ENCODE measurements around the gene NR3C2.

Gene NR3C2

DNA sequence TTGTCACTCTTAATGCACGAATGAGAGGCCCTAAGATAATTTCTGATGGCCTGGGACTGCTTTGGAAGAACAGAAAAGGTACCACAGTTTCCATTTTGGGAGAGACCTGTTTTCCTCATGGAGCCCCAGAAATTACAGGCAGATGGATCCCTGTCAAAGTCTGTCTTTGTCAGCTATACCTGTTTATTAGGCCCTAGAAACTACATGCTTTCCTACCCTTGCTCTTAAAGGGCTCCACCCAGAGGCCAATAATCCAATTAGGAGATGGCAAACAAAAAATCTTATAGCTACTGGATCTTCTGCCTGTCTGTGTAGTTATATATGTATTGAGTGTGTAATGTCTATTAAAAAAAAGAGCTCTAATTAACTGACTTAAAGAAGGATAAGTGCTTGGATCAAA is 141.3 kb downstream of the NR3C2 start:
- no peak for DNase-seq

DNA sequence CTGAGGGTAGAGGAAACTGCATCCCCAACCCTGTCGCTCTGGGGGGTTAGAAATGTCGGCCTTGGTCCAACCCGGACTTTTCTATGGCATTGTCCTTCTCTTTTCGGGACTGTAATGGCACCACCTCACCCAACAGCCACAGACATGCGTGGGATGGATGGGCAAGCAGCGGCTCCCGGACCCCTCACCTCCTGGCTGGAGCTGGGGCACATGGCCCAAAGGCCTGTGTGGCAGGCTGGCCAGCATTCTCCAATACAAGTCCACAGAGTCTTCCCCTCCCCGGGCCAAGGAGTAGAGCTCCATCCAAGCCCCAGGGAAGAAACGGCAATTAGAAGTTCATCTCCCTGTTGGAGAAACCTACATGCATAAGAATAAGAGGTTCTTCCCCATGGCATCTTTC is 142.9 kb downstream of the NR3C2 start:
- DNase-seq, result no peak

DNA sequence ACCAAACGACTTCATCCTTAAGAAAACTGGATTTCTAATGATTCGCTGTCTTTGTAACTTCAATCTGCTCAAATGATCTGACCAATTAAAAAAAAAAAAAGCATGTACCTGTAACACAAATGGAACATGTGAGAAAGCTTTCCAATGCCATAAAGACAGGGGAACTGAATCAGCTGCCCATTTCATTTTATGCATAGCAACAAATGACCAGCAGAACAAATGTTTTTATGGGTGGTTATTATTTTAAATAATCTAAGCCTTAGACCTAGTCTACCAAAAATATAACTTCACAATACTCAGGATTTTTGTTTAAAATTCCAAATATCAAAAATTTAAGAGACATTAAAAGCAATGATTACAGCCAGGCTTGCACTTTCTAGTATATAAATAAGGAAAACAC is 145.7 kb downstream of the NR3C2 start:
- DNase-seq, result no peak

DNA sequence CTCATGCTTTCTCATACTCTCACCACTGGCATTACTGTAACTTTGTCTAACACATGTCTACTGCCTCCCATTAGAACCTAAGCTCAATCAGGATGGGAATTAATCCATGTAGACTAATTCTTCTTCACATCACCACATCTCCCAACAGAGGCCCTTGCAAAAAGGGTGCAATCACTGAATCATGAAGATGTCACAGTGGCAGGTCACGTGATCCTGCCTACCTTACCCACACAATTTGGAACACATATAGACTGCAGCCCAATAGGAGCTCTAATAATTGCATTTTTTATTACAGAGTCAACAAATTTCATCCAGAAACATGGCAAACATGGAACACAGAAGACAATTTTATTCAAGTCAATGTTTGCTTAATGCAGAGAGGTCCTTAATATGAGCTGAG is 146.6 kb downstream of the NR3C2 start:
- DNase-seq, result no peak

DNA sequence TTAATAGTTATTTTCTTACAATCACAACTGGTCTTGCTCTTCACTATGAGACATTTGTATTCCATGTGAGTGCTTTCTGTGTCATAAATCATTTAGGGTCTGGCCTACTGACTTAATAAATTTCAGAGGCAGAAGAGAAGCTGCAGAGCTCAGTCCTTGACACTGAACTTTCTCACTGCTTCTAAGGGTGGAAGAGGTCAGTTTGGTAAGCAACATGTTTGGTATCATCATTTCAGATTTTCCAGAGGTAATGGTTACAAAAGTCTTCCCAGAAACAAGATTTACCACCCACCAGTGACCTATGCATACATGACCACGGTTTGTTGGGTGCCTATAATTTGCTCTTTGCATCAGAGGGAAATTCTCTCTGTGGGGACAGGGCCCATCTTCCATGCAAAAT is 148.6 kb downstream of the NR3C2 start:
- DNase-seq, result no peak

DNA sequence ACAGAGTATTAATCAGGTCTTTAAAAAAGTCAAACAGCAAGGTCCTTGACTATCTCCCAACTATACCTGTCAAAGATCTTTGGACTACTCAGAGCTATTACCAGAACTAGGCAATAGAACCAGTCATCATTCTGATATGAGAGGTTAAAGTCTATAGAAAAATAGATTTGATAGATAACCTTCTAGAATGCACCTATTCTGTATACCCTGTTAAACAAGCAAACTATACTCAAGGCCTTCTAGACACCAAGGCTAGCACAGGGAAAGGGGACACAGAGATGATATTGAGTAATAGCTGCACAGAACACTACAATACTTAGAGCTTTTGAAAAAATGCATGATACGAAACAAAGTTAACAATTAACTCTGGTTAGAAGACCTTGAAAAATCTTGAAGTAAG is 149.5 kb downstream of the NR3C2 start:
- no peak for DNase-seq

DNA sequence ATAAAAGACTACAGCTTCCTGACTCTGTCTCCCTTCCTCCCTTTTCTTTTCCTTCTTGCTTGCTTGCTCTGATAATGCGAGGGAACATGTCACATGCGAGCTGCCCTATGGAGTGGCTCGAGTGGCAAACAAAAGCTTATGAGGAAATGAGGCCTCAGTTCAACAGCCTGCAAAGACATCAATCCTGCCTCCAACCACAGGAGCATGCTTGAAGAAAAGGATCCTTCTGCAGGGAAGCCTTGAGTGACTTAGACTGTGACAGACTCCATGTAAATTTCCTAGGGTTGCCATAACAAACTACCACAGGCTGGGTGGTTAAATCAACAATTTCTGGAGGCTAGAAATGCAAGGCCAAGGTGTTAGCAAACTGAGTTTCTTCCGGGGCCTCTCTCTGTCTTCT is 152.5 kb downstream of the NR3C2 start:
- no peak for DNase-seq

DNA sequence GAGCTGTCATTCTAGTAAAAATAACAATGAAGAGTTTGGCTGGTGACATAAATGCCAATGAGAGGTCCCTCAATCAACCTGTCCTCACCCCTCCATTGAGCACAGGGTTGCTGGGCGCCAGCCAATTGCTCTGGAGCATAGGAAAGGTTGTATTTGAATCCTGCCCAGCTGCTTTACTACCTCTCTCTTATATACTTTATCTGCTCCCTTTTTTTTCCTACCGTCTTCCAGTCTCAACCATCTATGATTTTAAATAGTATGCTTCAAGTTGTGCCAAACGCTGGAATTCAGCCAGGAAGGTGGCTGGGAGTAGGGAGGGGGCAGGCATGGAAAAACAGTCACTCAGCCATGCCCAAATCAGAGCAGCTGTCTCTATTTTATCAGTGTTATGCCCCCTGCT is 153.8 kb downstream of the NR3C2 start:
- DNase-seq, result no peak

DNA sequence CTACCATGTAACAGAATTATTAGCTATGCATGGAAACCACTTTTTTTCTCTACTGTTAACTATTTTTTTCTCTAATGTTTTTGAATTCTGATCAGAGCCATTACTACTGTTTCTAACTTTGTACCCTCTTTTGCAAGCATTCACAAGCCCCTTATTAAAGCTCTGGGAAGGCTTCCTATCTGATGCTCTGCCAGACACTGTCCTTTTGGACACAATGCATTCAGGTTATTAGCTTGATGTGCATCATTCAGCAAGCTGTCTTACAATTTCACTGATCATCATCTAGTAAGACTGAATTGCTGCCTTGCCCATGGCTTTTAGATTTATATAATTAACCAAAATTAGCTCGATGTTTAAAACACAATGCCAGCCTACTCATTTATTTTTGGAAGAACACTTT is 155.1 kb downstream of the NR3C2 start:
- no peak for DNase-seq

DNA sequence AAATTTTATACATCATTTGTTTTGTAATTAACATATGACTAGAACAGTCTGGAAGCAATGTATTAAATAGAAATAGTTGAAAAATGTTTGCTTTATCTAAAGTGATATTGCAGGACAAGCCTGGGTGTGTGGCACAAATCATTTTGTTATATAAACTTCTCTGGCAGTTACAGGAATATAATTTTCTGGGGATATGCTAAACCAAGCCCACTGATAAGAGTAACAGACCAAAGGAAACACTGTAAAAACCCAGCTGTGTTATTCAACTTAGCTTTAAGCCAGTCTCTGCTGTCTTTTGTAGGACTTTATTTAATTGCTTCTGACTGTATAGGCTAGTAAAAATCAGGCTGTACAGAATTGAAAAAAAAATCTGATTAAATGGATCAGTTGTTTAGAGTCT is 156.2 kb downstream of the NR3C2 start:
- DNase-seq, result no peak

DNA sequence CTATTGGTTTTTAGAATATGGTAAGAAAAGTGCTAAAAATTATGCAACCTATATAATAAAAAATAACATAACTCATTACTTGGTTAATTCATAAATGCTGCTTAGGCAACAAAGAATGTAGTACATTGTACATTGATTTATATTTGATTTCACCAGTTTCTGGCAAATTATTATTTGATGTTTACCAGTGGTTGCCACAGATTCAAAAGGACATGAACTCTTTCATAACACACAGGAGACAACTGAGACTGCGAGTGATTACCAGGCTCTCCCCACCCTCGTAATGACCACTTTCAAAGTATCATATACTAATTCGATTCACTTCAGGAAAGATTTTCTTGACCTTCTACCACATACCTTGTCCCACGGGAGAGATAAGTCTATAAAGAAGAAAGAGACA is 158.5 kb downstream of the NR3C2 start:
- no peak for DNase-seq

DNA sequence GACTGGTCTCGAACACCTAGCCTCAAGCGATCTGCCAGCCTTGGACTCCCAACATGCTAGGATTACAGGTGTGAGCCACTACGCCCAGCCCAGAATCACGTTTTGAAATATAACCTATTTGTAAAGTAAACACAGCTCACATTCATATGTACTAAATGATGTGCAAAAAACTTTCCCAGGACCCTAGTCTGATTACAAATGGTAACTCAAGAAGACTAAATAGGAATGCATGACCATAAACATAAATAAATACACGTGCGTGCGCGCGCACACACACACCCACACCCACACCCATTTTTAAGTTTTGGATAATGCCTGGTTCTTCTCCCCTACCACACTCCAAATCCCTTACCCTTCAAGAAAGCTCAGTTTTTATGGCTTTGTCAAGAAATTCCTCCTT is 163.9 kb downstream of the NR3C2 start:
- no peak for DNase-seq

DNA sequence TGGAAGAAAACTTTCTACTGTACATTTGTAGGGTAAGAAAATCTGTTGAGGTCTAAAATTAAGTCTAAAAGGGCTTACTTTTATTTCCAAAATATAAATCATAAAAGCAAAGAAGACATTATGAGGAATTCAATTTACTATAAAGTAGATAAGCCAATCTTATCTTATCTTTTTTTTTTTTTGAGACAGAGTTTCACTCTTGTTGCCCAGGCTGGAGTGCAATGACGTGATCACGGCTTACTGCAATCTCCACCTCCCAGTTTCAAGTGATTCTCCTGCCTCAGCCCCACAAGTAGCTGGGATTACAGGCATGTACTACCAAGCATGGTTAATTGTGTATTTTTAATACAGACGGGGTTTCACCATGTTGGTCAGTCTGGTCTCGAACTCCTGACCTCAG is 166.9 kb downstream of the NR3C2 start:
- no peak for DNase-seq

DNA sequence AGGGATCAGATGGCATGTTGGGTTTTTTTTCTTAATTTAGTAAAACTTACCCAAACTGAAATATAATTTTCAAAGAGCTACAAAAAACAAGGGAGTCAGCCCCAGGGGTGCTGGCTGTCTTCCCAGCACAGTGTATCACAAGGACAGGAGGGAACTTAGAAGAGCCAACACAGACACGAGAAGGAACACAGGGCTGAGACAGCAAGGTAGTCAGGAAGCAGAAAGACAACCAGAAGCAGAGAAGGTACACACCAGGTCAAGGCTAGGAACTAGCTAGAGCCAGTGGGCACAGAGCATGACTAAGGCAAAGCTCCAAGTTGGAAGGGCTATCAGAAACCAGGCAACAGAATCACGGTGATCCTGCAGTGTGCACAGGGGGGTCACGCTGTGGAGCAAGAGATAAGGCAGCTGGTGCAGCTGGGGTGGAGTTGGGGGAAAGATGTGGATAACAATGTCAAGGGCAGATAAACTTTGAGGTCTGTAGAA is 168.7 kb downstream of the NR3C2 start:
- no peak for DNase-seq

DNA sequence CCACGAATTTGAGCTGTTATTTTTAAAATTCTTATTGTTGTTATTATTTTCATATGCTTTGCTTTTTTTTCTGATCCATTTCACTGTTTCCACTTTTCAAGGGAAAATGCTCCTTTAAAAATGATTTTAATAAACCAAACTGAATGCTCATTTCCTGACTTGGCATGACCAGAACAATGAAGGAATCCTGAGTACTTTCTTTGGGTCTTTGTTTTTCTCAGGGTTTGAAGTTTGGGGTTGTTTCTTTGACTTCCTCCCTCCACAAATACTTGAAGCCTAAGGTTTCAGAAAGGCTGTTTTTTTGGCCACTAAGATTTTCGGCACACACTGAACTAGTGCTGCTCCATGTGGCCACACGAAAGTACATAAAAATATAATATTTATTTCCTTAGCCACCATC is 171.0 kb downstream of the NR3C2 start:
- DNase-seq, result no peak

DNA sequence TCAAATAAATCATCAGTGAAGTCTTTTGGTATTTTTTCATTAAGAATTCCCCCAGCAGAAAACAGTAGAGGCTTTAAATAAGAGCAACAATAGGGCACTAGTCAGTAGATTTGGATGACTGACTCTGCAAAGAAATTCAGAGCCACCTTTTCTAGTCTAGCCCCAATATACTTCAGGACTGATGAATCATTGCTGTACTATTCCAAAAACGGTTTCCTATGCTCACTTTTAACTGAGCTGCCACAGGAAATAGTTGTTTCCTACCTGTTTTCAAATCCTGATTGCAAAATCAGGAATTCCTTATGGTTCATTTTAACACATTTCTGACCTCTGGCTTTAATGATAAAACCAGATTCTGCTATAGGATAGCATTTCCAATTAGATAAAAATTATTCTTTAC is 171.6 kb downstream of the NR3C2 start:
- DNase-seq, result no peak

DNA sequence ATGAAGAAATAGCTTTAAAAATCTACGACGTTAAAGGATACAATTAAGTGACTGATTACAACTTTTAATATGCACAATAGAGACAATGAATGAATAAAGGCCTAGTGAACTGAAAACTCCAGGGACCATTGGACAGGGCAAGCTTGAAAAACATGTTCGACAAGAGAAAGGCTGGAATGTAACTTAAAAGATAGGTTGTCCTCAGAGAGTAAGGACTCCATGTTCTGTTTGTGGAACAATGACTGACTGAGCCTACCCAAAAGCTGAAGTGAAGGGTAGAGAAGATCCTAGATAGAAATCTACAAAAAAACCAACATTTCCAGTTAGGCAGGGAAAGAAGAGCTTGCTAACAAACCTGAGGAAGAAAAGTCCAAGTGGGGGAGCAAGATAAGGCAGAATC is 173.4 kb downstream of the NR3C2 start:
- no peak for DNase-seq

DNA sequence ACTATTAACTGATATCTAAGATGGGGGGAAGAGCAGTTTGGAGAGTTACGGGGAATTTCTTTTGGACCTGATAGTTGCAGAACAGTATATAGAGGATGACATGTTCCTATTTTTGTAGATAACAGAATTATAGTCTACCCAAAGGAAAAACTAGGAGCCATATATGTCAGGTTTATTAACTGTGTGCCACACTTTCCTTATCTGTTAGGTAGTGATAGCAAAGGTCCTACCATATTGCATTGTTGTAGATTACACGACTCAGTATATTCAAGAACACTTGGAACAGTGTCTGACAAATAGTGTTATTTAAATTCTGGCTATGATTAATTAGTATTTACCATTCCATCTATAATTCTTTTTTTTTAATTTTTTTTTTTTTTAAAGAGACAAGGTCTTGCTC is 175.3 kb downstream of the NR3C2 start:
- no peak for DNase-seq

DNA sequence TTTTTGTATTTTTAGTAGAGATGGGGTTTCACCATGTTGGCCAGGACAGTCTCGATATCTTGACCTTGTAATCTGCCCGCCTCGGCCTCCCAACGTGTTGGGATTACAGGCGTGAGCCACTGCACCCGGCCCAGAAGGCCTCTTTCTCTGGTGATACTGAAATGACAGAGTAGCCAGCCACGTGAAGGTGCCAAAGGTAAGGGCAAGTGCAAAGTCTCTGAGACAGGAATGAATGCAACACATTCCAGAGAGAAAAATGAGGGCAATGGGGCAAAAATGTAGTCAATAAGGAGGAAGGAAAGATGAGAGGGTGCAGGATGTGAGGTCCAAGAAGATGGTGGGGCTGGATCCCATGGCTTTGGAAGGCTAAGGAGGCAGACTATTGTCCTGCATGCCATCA is 176.0 kb downstream of the NR3C2 start:
- no peak for DNase-seq

DNA sequence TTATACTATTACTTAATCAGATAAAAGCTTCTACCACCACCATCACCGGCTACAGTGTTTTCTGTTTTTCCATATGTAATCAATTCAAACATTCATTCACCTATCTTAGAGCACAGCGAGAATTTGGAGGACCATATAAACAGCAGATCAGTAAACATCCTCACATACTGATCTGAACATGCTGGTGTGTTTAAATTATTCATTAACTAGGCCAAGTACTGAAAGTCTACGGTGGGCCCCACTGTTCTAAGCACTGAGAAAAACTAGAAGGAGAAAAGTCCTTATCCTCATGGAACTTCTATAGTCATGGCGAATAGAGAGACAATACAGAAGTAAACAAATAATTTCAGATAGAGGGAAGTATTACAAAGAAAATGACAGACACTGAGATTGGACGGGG is 176.6 kb downstream of the NR3C2 start:
- DNase-seq, result no peak

DNA sequence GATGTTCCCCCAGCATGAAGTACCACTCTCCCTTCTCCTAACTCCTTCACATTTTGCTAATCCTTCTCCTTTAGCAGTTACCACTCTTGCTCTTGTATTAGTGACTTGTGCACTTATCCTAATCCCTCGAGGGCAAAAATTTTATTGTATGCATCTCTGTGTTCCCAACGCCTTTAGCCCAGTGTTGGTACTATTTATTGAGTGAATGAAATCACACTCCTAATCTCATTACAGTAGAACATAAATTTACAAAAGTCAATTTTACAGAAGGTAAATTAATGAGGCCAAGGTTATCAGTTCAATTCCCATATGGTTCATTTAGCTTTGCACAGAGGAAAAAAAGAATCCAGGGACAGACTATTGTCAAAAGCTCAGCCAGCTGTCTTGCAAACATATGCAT is 178.4 kb downstream of the NR3C2 start:
- no peak for DNase-seq

DNA sequence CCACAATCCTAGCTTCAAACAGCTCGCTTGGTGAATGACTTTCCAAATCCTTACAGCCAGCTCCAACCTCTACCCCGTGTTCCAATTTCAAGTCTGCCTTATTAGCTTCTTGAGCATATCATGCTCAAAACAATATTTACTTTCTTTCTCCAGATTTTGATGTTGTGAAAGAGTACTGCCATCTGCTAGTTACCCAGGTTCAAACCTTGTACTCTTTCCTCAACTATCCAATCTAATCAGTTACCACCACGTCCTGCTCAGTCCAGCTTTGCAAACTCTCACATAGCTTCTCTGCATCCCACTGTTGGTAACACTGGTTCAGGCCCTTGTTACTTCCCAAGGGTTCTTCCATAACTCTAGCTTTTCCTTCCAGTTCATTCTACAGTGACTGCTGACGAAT is 179.1 kb downstream of the NR3C2 start:
- no peak for DNase-seq

DNA sequence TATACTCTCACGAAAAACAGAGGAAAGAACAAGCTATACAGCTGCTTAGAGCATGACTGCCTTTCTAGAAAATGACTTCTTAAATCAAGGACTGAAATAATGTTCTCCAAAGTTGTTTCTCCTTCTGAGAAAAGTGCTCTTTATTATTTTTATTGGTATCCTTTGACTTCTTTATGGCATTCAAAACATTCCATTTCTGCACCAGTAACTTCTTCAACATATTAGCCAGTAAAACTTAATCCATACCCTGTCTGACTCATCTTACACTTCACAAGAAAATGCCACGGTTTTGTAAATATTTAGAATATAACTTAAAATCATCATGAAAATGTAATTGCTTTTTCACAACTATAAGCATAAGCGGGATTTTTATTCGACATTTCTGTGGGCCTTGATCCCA is 180.4 kb downstream of the NR3C2 start:
- DNase-seq, result no peak

DNA sequence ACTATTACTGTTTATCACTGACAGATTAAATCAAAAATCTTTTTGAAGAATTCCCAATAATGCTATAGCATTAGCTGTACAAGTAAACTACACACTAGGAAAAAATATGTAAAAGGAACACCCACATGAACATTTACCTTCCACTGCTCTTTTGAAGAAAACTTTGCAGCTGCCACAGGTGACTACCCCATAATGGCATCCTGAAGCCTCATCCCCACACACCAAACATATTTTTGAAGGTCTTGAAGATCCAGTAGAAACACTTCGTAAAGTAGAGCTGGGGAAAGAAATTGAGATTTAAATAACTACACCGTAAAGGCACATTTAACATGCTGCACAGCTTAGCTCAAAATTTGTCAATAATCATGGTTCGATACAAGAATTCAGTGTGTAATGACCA is 182.4 kb downstream of the NR3C2 start:
- no peak for DNase-seq

DNA sequence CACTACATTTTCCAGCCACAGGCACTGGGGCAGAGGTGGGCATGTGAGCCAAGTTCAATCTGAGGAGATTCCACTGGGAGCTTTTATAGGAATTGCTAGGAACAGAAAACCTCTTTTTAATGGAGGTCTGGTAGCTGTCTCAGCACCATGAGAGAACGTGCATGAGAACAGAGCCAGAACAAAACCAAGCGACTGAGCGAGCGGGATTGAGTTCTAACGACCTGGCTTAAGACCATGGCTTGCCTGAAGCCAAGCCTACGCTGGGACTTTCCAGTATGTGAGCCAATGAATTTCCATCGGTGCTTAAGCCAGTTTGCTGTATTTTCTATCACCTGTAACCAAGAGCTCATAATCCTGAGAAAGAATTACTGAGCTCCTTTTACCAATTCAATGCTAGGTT is 183.7 kb downstream of the NR3C2 start:
- DNase-seq, result no peak

DNA sequence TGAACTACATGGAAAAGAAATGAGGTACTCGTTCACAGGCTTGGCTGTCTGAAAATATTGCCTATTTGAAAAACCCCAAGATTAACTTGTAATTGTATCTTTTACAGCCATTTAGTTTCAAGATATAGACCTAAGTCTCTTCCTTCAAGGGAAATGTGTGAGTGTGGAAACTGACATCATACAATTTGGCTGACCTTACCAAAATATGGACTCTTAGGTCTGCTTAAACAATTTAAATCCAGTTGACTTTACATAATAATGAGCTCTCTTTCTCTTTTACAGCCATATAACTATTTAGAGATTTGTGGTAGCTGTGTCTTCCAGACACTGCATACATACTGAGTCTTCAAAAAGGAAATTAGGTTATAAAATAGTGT is 186.9 kb downstream of the NR3C2 start:
- DNase-seq, result no peak

Measured in NCI-H1694 (cell line).